H1 (cell line): Measurements from ENCODE around the gene DAZAP1. TPM values are rescaled to one million over a fixed set of nuclear protein-coding genes. Genes with fewer than 3 reads are reported as not detected.

Experiments
- CTCF ChIA-PET: fragments of 300-600 bp; sonication (Branson Sonifier 250); formaldehyde crosslinking; loops from one replicate; lab custom pipeline; 2021; ENCODE audit not compliant: partially characterized antibody; lab: Charles Lee
- POLR2A ChIA-PET: fragments of 300-600 bp; sonication (Branson Sonifier 250); formaldehyde crosslinking; loops from one replicate; lab custom pipeline; 2021; ENCODE audit warnings: inconsistent platforms; ENCODE audit not compliant: partially characterized antibody; lab: Charles Lee
- DNase-seq, 2 experiments: peaks; one replicate each; pipeline versions ENCODE4 v3.0.0 to v3.0.0-alpha.2; 2010 to 2022; ENCODE audit warnings: low spot score in 2 of 2, low read depth in 1 of 2, mixed read lengths in 1 of 2
- FAIRE-seq: peaks from 2 replicates; lab custom pipeline; 2011; peaks lifted over from hg19 to GRCh38; lab: Jason Lieb, UNC
- H2AFZ ChIP-seq: 2 replicates; pipeline ENCODE4 v1.8.1; 2012; ENCODE audit warnings: low read length, inconsistent platforms
- H2AK5ac ChIP-seq: 2 replicates; pipeline ENCODE4 v1.6.1; 2013; ENCODE audit warnings: low read depth, low read length
- H2BK120ac ChIP-seq: replicated peaks from 2 replicates; pipeline ENCODE3; 2013; ENCODE audit warnings: low read depth, low read length, inconsistent platforms
- H2BK12ac ChIP-seq: 2 replicates; pipeline ENCODE4 v1.6.1; 2013; ENCODE audit warnings: low read depth, low read length
- H2BK15ac ChIP-seq: 2 replicates; pipeline ENCODE4 v1.6.1; 2013; ENCODE audit warnings: low read length
- H2BK20ac ChIP-seq: 2 replicates; pipeline ENCODE4 v1.6.1; 2013; ENCODE audit warnings: low read length
- H2BK5ac ChIP-seq: 2 replicates; pipeline ENCODE4 v1.6.1; 2013; ENCODE audit warnings: low read depth, low read length
- H3K14ac ChIP-seq: 2 replicates; pipeline ENCODE4 v1.6.1; 2013; ENCODE audit warnings: inconsistent platforms; ENCODE audit not compliant: insufficient read length
- H3K18ac ChIP-seq: 2 replicates; pipeline ENCODE4 v1.6.1; 2013; ENCODE audit warnings: low read length; ENCODE audit errors: extremely low read depth
- H3K23ac ChIP-seq: 2 replicates; pipeline ENCODE4 v1.6.1; 2013; ENCODE audit warnings: inconsistent platforms; ENCODE audit not compliant: insufficient read length
- H3K23me2 ChIP-seq: 2 replicates; pipeline ENCODE4 v1.6.1; 2013; ENCODE audit warnings: low read depth, low read length
- H3K27ac ChIP-seq: 2 replicates; pipeline ENCODE4 v1.6.1; 2011; ENCODE audit warnings: low read depth, low read length, inconsistent platforms
- H3K27me3 ChIP-seq, 4 experiments: replicated peaks in 1 of 4; 1 replicate in 1 of 4; 2 replicates in 3 of 4; pipeline versions ENCODE4 v1.6.1 to v1.8.1; 2011 to 2013; ENCODE audit warnings: low read length in 3 of 4, mild to moderate bottlenecking in 3 of 4, inconsistent platforms in 2 of 4, mixed read lengths in 2 of 4, moderate library complexity in 1 of 4; ENCODE audit not compliant: control insufficient read depth in 3 of 4, insufficient read depth in 3 of 4; ENCODE audit errors: extremely low read depth in 1 of 4
- H3K36me3 ChIP-seq, 4 experiments: 2 replicates each; pipeline versions ENCODE4 v1.6.1 to v1.8.1; 2011 to 2013; ENCODE audit warnings: mild to moderate bottlenecking in 4 of 4, low read length in 3 of 4, moderate library complexity in 2 of 4, control low read depth in 1 of 4, inconsistent platforms in 1 of 4; ENCODE audit not compliant: insufficient read depth in 4 of 4, control insufficient read depth in 2 of 4
- H3K4ac ChIP-seq: replicated peaks from 2 replicates; pipeline ENCODE3; 2013; ENCODE audit warnings: low read length, low read depth, mixed read lengths, inconsistent platforms; ENCODE audit not compliant: insufficient read length
- H3K4me1 ChIP-seq, 4 experiments: replicated peaks in 1 of 4; 1 replicate in 1 of 4; 2 replicates in 3 of 4; pipeline versions ENCODE4 v1.6.1 to v1.8.1; 2011 to 2013; ENCODE audit warnings: low read length in 3 of 4, inconsistent platforms in 2 of 4, mixed read lengths in 1 of 4; ENCODE audit not compliant: insufficient read depth in 4 of 4, control insufficient read depth in 3 of 4
- H3K4me2 ChIP-seq, 2 experiments: 2 replicates each; pipeline versions ENCODE4 v1.6.1 to v1.8.1; 2011 to 2013; ENCODE audit warnings: low read depth in 2 of 2, low read length in 2 of 2, control low read depth in 1 of 2, inconsistent platforms in 1 of 2, mild to moderate bottlenecking in 1 of 2; ENCODE audit not compliant: insufficient read depth in 1 of 2
- H3K4me3 ChIP-seq, 4 experiments: fragments of 200-600, 300-600 bp in 1 of 4; sonication (generic), shearing (Covaris generic), sonication (Bioruptor Twin) in 1 of 4; 2 replicates each; pipeline versions ENCODE4 v1.5.1 to v1.8.1; 2011 to 2016; ENCODE audit warnings: low read length in 4 of 4, low read depth in 3 of 4, control low read depth in 2 of 4, inconsistent platforms in 2 of 4, mild to moderate bottlenecking in 2 of 4, mixed read lengths in 1 of 4, moderate library complexity in 1 of 4; ENCODE audit not compliant: insufficient read depth in 2 of 4; ENCODE audit errors: extremely low read depth in 1 of 4
- H3K56ac ChIP-seq: replicated peaks from 2 replicates; pipeline ENCODE3; 2013; ENCODE audit warnings: low read depth, mild to moderate bottlenecking, mixed read lengths, low read length, inconsistent platforms; ENCODE audit not compliant: insufficient read length
- H3K79me1 ChIP-seq: 2 replicates; pipeline ENCODE4 v1.6.1; 2013; ENCODE audit warnings: low read depth, low read length, control low read depth
- H3K79me2 ChIP-seq, 2 experiments: 2 replicates each; pipeline versions ENCODE4 v1.6.1 to v1.8.1; 2012 to 2013; ENCODE audit warnings: low read length in 2 of 2, mild to moderate bottlenecking in 2 of 2, inconsistent platforms in 1 of 2; ENCODE audit not compliant: insufficient read depth in 2 of 2, control insufficient read depth in 1 of 2
- H3K9ac ChIP-seq, 4 experiments: replicated peaks in 1 of 4; 1 replicate in 1 of 4; 2 replicates in 3 of 4; pipeline versions ENCODE4 v1.6.1 to v1.8.1; 2011 to 2013; ENCODE audit warnings: low read depth in 3 of 4, low read length in 3 of 4, control low read depth in 2 of 4, mild to moderate bottlenecking in 2 of 4, moderate library complexity in 2 of 4, inconsistent platforms in 1 of 4; ENCODE audit errors: extremely low read depth in 1 of 4
- H3K9me3 ChIP-seq, 2 experiments: 2 replicates each; pipeline versions ENCODE4 v1.6.1 to v1.8.1; 2012 to 2013; ENCODE audit warnings: mild to moderate bottlenecking in 2 of 2, moderate library complexity in 2 of 2, control low read depth in 1 of 2, inconsistent platforms in 1 of 2, low read depth in 1 of 2, low read length in 1 of 2, mixed read lengths in 1 of 2; ENCODE audit not compliant: insufficient read depth in 2 of 2
- H4K20me1 ChIP-seq, 2 experiments: replicated peaks in 1 of 2; 2 replicates each; pipeline versions ENCODE3 to v1.8.1; 2011 to 2013; ENCODE audit warnings: inconsistent platforms in 2 of 2, low read length in 2 of 2, mild to moderate bottlenecking in 1 of 2; ENCODE audit not compliant: insufficient read depth in 2 of 2, control insufficient read depth in 1 of 2
- H4K5ac ChIP-seq: 2 replicates; pipeline ENCODE4 v1.6.1; 2013; ENCODE audit warnings: low read length, low read depth, mixed read lengths, inconsistent platforms; ENCODE audit not compliant: insufficient read length
- H4K8ac ChIP-seq: 2 replicates; pipeline ENCODE4 v1.8.0; 2013; ENCODE audit warnings: mild to moderate bottlenecking, moderate library complexity, low read length, inconsistent platforms; ENCODE audit not compliant: insufficient read depth; ENCODE audit errors: extremely low read depth
- H4K91ac ChIP-seq: replicated peaks from 2 replicates; pipeline ENCODE3; 2013; ENCODE audit warnings: low read length, mixed read lengths, inconsistent platforms; ENCODE audit not compliant: insufficient read length
- ATF3 ChIP-seq: IDR thresholded peaks from 2 replicates; pipeline ENCODE4 v1.6.1; 2011; ENCODE audit warnings: low read depth, mild to moderate bottlenecking, low read length; ENCODE audit not compliant: insufficient read depth
- BACH1 ChIP-seq: IDR thresholded peaks from 2 replicates; pipeline ENCODE4 v1.6.1; 2012; ENCODE audit warnings: low read length, improper control_type of control experiment
- CHD1 ChIP-seq: IDR thresholded peaks from 2 replicates; pipeline ENCODE4 v1.6.1; 2012; ENCODE audit warnings: low read depth, low read length, improper control_type of control experiment
- GTF2F1 ChIP-seq: IDR thresholded peaks from 2 replicates; pipeline ENCODE4 v1.6.1; 2012; ENCODE audit warnings: low read depth, low read length, improper control_type of control experiment, borderline replicate concordance
- JUN ChIP-seq: IDR thresholded peaks from 2 replicates; pipeline ENCODE4 v1.6.1; 2011; ENCODE audit warnings: low read depth, mild to moderate bottlenecking, improper control_type of control experiment, low read length
- KDM1A ChIP-seq: fragments of 200-600, 300-600 bp; sonication (generic); IDR thresholded peaks from 2 replicates; pipeline ENCODE4 v1.7.1; 2016; ENCODE audit warnings: mild to moderate bottlenecking, low read length, borderline replicate concordance
- MAFK ChIP-seq: IDR thresholded peaks from 2 replicates; pipeline ENCODE4 v1.6.1; 2012; ENCODE audit warnings: low read depth, mild to moderate bottlenecking, improper control_type of control experiment, low read length
- SUZ12 ChIP-seq: fragments of 200-600 bp; sonication (generic); IDR thresholded peaks from 2 replicates; pipeline ENCODE4 v1.6.1; 2012; ENCODE audit warnings: mild to moderate bottlenecking, inconsistent platforms, low read length, moderate library complexity, mixed read lengths
- USF2 ChIP-seq: IDR thresholded peaks from 2 replicates; pipeline ENCODE4 v1.6.1; 2011; ENCODE audit warnings: low read length, improper control_type of control experiment
- YY1 ChIP-seq: IDR thresholded peaks from 2 replicates; pipeline ENCODE4 v1.6.1; 2011; ENCODE audit warnings: low read depth, mild to moderate bottlenecking, low read length
- WGBS, 2 experiments: shearing (Covaris generic) in 1 of 2; methylation state at CpG; one replicate each; pipeline versions ENCODE4 v1.1.6 to v1.1.7; 2013 to 2015; ENCODE audit warnings: low lambda C conversion rate in 2 of 2, mixed read lengths in 2 of 2, inconsistent platforms in 1 of 2, low coverage in 1 of 2, missing lambda C conversion rate in 1 of 2; ENCODE audit not compliant: insufficient replicate concordance in 2 of 2, insufficient coverage in 1 of 2, insufficient read length in 1 of 2; ENCODE audit errors: extremely low coverage in 1 of 2, missing lambda C conversion rate in 1 of 2; 5-methylcytosine and 5-hydroxymethylcytosine counted together
- polyA plus RNA-seq, 7 experiments: library from polyadenylated mRNA; depleted of rRNA in 3 of 7; stranded (reverse) in 5 of 7; unstranded in 2 of 7; fragments of >200 nt in 5 of 7; fragments of 200-250 nt in 2 of 7; gene quantifications; 1 replicate in 5 of 7; 2 replicates in 1 of 7; 4 replicates in 1 of 7; pipeline versions ENCODE4 v1.2.1 to v1.2.3, GENCODE V29; 2011 to 2013; ENCODE audit warnings: missing spikeins in 2 of 7, mixed read lengths in 2 of 7
- total RNA-seq: library from RNA; stranded (reverse); fragmentation: NEBNext Ultra II Directional; extraction: Animal tissue kit (Norgen Biotek cat#: 25700); gene quantifications from 2 replicates; pipeline ENCODE4 v1.2.1, GENCODE V29; 2021

DAZAP1 gene
- total and polyA plus RNA-seq, 2 of the 8 experiments (the other 6 are each of a cell fraction or from before 2014, with no cell fraction given): 79.6 to 341 TPM

GRCh38 chr19:1412995-1413800, 5.8 kb downstream of the DAZAP1 start:
- no peak overlapping the region for H2BK20ac ChIP-seq
- no peak overlapping the region for H2BK12ac ChIP-seq
- no peak overlapping the region for H2BK15ac ChIP-seq
- ChIA-PET CTCF (interaction anchor here (0.7 to 2.8 kb wide), 6 partner anchors 8 to 41 kb away, joined by 3 to 8 read pairs (median 4); no protein-coding TSS in a partner anchor), POLR2A (interaction anchor here (0.7 to 3.9 kb wide), 17 partner anchors 8 to 144 kb away, joined by 3 to 24 read pairs (median 3); partner anchors contain the start of gene CIRBP)
- peaks cover 12% of the 10 kb centered on the region; the same call in 1 of the 2 replicates for H3K23me2 ChIP-seq
- no peak overlapping the region for H4K5ac ChIP-seq
- H3K9ac ChIP-seq: no peak overlapping the region
- peaks cover 30% of the 10 kb centered on the region for H3K79me1 ChIP-seq
- no peak overlapping the region for H3K4me3 ChIP-seq
- DNase-seq: no peak
- H3K4me2 ChIP-seq: no peak overlapping the region
- H3K9me3 ChIP-seq: no peaks in the 10 kb centered on the region
- no peak overlapping the region for H2AFZ ChIP-seq
- H4K91ac ChIP-seq: no peak overlapping the region
- peaks cover 79 to 99% of the 10 kb centered on the region in 2 experiments for H3K79me2 ChIP-seq
- H4K8ac ChIP-seq: no peak overlapping the region; the same call in 1 of the 2 replicates
- H3K23ac ChIP-seq: no peak overlapping the region
- peaks cover 0 to 16% (median 4%) of the 10 kb centered on the region in 4 experiments; a peak in 7 of 8 replicates for H3K36me3 ChIP-seq
- H3K18ac ChIP-seq: no peak overlapping the region
- no peak overlapping the region for H2BK120ac ChIP-seq
- no peak overlapping the region for H3K56ac ChIP-seq
- no peak for FAIRE-seq
- no peaks in the 10 kb centered on the region for H3K27me3 ChIP-seq
- H3K4me1 ChIP-seq: peaks cover 8 to 43% (median 34%) of the 10 kb centered on the region in 4 experiments
- no peak overlapping the region for H3K27ac ChIP-seq
- H4K20me1 ChIP-seq: peaks cover 78 to 84% of the 10 kb centered on the region in 2 experiments
- H3K4ac ChIP-seq: no peak overlapping the region
- WGBS, 2 experiments: 93% methylated on average over 36 of the region's 36 CpGs; no CpG with 5 or more reads in 1 of the 2 experiments
- H3K14ac ChIP-seq: no peak overlapping the region
- H2BK5ac ChIP-seq: peak overlapping the region; percentile 52; the same call in 1 of the 2 replicates
- no peak overlapping the region for H2AK5ac ChIP-seq
- TF ChIP-seq CHD1: no peak
- TF ChIP-seq BACH1: no peak
- TF ChIP-seq USF2: no peak
- TF ChIP-seq GTF2F1: no peak
- TF ChIP-seq KDM1A: no peak
- TF ChIP-seq MAFK: no peak
- no peak for TF ChIP-seq SUZ12
- no peak for TF ChIP-seq YY1
- TF ChIP-seq ATF3: no peak
- TF ChIP-seq JUN: no peak
